ENCODE data around the gene SPATA31A7.
"Not testable (repeated sequence)": the region's sequence is repeated elsewhere in the genome, so short reads cannot be mapped to it uniquely, and the experiment has no call there.

SPATA31A7 gene
- total RNA-seq: 0 reads per million in 2 donors

GRCh38 chr9:61189736-61190135 lies at the start of gene SPATA31A7:
TSS of gene SPATA31A7 (plus strand) at chr9:61190036. CDS start at chr9:61190065, 29 bp downstream.
- DNase-seq: not testable (repeated sequence)

- DNase-seq: not testable (repeated sequence)
Measured at GRCh38 chr9:61226438-61226837, 36.6 kb downstream of the SPATA31A7 start.

Data from T-helper 9 cell (primary cell).